HG03196 (cell line): ENCODE measurements around the gene NAGPA.

Experiments used
- ATAC-seq: cut with Tn5 transposase; IDR thresholded peaks from one replicate; pipeline ENCODE4 v1.9.1; 2021; ENCODE audit not compliant: unreplicated experiment

Gene NAGPA

DNA sequence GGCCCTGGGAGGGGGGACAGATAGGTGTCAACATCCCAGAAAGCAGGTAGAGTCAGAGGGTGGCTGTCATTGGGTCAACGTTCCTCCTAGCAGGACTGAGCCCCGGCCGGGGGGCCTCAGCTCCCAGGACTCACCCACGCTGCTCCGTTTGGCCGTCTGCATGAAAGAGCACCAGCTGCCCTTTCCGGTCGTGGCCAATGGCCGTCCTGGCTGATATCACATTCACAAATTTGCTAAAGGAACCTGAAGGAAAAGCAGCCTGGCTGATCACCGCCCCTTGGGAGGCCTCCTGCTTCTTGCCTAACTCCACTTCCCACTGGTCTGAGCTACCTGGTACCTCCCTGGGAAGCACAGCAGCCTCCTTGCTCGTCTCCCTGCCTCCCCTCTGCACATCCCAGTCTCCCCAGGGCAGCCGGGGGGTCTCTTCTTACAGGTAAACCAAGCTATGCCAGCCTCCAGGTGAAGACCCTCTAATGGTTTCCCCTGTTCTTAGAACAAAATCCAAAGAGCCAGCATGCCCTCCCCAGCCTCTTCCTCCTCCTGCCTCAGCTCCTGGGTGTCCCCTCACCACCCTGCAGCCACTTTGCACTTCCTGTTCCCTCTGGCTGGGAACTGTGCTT is 3.4 kb downstream of the NAGPA start:
- ATAC-seq = no peak

DNA sequence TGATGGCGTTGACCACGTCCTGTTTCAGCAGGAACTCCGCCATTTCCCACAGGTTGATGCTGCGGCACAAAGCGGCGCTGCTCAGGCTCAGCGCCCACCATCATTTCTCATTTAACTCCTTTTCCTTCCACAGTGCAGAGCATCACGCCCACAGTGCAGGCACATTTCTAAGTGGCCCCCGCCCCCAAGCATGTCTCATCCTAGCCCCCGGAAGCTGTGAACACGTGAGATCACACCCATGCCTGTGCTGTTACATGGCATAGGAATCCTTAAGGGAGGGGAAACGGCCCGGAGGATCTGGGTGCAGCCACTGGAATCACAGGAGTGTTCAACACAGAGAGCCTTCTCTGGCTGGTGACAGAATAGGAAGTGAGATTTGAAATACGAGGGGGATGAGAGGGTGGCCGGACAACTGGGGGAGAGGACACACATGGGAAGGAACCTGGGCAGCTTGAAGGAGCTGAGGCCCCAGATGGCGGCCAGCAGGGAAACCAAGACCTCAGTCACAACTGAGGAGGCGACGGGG is 4.7 kb downstream of the NAGPA start:
- ATAC-seq = no peak

DNA sequence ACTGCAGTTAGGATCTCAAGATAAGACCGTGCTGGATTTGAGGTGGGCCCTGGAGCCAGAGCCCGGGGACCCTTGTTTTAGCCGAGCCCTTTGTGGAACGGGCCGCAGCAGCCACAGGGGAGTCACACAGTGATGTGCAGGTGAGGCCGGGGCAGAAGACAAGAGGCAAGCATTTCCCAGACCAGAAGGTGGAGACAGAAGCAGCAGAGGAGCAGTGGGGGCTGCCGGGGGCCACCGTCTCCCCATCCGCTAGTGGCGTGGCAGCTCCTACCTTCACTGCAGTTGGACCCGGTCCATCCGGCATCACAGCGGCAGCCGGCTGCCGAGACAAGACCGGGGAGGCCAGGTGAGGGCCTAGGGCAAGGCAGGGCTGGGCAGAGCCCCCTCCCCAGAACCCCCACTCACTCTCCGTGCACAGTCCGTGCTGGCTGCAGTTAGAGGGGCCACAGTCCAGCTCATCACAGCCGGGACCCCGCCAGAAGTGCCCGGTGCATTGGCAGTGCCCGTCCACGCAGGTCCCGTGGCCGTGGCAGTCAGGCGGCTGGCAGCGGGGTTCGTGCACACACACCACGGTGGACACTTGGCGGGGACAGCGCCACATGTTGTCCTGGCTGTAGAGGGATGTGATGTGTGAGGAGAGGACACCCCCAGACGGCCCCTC is 6.0 kb downstream of the NAGPA start:
- no peak for ATAC-seq

DNA sequence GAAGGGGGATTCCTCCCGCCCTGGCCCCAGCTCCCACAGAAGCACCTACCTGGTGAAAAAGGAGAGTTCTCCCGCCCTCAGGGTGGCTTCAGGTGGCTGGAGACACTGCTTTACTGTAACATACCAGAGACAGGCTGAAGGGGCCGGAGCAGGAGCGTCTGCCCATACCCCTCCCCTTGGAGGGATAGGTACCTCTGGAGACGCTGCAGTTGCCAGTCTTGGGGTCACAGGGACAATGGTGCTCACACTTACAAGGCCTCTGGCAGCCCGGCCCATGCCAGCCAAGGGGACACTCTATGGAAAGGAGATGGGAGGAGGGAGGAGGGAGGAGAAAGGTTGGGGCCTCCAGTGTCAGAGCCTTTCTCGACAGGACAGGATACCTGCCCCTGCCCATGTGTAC is 6.6 kb downstream of the NAGPA start:
- no peak for ATAC-seq

DNA sequence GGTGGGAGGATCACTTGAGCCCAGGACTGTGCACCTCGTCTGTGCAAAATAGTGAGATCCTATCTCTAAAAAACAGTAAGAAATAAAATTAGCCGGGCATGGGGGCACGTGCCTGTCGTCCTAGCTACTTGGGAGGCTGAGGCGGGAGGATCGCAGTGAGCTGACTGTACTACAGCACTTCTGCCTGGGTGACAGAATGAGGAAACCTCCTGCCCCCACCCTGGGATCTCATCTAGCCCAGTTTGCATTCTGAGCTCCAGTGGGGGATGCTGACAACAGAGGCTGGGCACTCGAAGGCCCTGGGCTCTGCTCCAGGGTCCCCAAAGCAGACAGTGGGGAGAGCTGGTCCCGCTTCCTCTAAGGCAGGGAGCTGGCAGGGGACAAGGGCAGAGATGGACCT is 7.1 kb downstream of the NAGPA start:
- no peak for ATAC-seq

DNA sequence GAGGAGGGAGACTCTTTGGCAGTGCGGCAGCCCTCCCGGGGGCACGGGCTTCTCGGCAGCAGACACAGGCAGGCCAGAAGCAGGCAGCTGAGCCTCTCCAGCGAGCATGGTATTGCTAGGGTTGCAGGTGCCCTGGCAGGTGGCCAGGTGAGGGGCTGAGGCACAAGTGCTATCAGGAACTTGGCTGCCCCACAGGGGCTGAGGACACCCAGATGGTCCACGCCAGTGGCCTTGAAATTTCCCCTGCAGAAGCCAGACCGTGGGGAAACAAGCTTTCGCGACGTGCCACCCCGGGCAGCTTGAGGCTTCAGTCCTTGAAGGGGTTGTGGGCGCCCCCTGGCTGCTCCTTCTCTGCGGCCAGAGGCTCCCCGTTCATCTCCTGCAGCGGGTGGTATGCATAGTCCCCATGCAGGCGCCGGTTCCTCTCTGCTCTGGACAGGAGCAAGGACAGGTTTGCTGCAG is 8.5 kb downstream of the NAGPA start:
- ATAC-seq = no peak

- ATAC-seq = no peak
Measured at GRCh38 chr16:5024632-5025031, 9.1 kb downstream of the NAGPA start.

- ATAC-seq = no peak
Measured at GRCh38 chr16:5022521-5022920, 11.2 kb downstream of the NAGPA start.

DNA sequence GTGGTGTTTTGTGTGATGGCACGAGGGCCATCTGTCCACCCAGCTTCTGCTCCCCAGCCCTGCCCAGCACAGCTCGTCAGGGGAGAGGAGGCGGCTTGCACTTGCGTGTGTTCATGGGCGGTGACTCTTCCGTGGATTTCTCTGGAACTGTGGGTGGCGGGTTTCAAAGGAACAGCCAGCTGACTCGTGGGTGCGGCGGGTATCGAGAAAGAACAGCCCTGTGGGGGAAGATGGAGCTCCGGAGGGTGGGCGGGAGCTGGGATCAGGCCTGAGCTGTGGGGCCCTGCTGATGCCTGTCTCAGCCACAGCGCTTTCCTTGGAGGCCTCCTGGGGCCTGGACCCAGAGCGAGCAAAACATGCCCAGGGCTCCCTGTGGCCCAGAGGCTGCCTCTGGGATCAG is 13.2 kb downstream of the NAGPA start:
- ATAC-seq = no peak

DNA sequence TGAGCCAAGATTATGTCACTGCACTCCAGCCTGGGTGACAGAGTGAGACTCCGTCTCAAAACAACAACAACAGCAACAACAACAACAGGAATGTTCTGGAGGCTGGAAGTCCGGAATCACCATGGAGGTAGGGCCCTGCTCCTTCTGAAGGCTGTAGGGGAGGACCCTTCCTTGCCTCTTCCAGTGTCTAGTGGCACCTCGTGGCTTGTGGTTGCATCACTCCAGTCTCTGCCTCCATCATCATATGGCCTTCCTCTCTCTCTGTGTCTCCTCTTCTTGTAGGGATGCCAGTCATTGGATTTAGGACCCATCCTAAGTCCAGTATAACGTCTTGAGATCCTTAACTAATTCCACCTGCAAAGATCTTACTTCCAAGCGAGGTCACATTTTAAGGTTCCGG is 14.0 kb downstream of the NAGPA start:
- ATAC-seq = no peak

DNA sequence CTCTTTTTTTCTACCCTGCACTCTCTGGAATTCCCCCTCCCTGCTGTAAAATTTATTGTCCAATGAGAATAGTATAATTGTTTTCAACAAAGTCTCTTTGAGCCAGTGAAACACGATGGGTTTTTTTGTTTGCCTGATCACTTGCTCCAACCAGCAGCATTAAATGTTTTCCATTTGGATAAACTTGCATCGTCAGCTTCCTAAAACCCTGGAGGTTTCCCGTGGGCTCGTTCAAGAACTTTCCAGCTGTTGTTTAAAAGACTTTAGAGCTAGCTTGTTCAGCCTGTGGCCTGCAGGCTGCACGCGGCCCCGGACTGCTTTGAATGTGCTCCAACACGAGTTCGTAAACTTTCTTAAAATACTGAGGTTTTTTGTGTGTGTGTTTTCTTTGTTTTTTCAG is 14.9 kb downstream of the NAGPA start:
- no peak for ATAC-seq

DNA sequence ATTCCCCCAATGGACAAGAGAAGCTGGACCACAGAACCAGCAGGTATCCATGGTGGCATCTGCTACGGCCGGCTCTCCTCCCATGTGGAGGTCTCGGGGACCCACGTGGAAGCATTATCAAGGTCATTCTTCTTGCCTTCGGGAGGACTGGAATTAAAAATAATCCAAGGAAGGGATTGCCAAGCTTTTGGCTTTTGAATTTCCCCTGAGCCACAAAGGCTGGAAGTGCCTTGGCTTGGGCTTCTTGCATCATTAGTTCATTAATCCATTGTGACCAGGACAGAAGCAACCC is 16.1 kb downstream of the NAGPA start:
- ATAC-seq = no peak

- ATAC-seq = no peak
Measured at GRCh38 chr16:5016967-5017677, 16.6 kb downstream of the NAGPA start.

- no peak for ATAC-seq
Measured at GRCh38 chr16:5015887-5016286, 17.8 kb downstream of the NAGPA start.

GRCh38 chr16:5015351-5015750 is 18.4 kb downstream of the NAGPA start:
- no peak for ATAC-seq

GRCh38 chr16:5012887-5013286 is 20.8 kb downstream of the NAGPA start:
- ATAC-seq = no peak

DNA sequence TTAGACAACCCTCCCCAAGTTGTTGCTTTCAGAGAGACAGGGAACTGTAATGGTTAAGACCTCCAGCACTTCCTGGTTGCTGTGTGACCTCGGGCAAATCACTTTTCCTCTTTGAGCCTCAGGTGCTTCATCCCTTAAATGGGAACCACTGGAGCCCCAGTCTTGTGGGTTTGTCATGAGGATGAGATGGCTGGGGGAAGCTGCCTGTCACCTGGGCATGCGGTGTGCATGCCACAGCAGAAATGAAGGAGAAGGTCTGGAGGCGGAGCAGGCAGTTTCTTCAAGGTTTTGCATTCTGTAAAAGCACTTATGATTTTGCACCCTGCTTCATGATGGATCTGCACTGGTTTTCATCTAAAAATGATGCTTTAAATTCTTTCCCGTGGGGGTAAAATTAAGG is 22.1 kb downstream of the NAGPA start:
- ATAC-seq = no peak

GRCh38 chr16:5010576-5011329 is 23.0 kb downstream of the NAGPA start:
- ATAC-seq = no peak

- no peak for ATAC-seq
Measured at GRCh38 chr16:5008311-5008731, 25.4 kb downstream of the NAGPA start.

DNA sequence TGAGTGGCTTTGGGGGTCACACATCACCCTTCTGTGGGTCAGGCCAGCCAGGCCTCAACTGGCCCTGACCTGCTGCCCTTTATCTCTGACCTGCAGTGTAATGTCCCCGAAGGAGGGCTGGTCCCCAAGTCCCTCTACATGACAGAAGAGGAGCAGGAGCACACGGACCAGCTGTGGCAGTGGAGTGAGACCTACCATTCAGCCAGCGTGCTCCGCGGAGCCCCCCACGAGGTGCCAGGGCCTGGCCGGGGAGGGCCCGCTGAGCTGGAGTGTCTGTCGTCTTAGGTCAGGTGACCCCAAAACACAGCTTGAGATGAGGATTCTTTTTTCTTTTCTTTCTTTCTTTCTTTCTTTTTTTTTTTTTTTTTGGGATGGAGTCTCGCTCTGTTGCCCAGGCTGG is 26.5 kb downstream of the NAGPA start:
- ATAC-seq = no peak

GRCh38 chr16:5006348-5007193 is 27.2 kb downstream of the NAGPA start:
- no peak for ATAC-seq
